ENCODE measurements around the gene TSPAN18.

The TSPAN18 gene

DNA sequence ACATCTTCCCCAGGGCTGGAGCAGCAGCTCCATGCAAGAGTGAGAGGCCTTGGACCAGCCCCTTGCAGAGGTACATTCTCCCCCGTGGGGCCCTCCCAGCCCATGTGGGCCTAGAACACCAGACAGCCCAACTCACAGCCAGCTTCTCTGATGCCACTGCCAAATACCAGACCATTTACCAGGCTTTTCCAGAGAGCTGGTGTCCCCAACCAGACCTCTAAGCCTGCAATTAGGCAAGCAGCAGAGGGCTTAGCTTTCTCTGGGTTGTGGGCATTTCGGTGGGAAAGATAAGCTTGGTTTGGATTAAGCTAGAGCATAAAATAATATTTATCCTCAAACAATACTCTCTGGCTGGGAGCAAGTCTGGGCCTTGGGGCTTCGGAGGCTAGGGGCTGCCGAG, 148.3 kb downstream of the TSPAN18 start:
- Histone ChIP-seq H3F3A (ENCODE audit: low read depth) (peaks cover 10% of the 10 kb centered on the region; the same call in 1 of the 2 replicates), H3K4me1 (ENCODE audit: insufficient read depth, low read length, poor library complexity, severe bottlenecking) (peaks cover 15% of the 10 kb centered on the region), H3K79me2 (ENCODE audit: insufficient read depth, low read length) (no peaks in the 10 kb centered on the region), H3K9me2 (replicated peaks; ENCODE audit: low read depth, low read length) (no peaks in the 10 kb centered on the region), H3K4me3 (ENCODE audit: low read length, poor library complexity, severe bottlenecking) (no peak overlapping the region), H3K36me3 (ENCODE audit: insufficient read depth, low read length) (no peaks in the 10 kb centered on the region), H2AFZ (ENCODE audit: low read length) (no peak overlapping the region), H3K9me3 (ENCODE audit: insufficient read depth, low read depth, low read length) (no peaks in the 10 kb centered on the region), H3K4me2 (ENCODE audit: low read depth, low read length, poor library complexity, severe bottlenecking) (no peak overlapping the region), H3K27me3 (ENCODE audit: insufficient read depth, low read length, poor library complexity, severe bottlenecking) (no peaks in the 10 kb centered on the region), H4K20me1 (ENCODE audit: insufficient read depth, low read length, poor library complexity, severe bottlenecking) (no peaks in the 10 kb centered on the region), H3K9ac (ENCODE audit: low read depth, low read length, poor library complexity, severe bottlenecking) (no peak overlapping the region)
- no peak for TF ChIP-seq EZH2phosphoT487 (IDR thresholded peaks at IDR 0.05; ENCODE audit: borderline replicate concordance)
- TF ChIP-seq, protein P1, sequence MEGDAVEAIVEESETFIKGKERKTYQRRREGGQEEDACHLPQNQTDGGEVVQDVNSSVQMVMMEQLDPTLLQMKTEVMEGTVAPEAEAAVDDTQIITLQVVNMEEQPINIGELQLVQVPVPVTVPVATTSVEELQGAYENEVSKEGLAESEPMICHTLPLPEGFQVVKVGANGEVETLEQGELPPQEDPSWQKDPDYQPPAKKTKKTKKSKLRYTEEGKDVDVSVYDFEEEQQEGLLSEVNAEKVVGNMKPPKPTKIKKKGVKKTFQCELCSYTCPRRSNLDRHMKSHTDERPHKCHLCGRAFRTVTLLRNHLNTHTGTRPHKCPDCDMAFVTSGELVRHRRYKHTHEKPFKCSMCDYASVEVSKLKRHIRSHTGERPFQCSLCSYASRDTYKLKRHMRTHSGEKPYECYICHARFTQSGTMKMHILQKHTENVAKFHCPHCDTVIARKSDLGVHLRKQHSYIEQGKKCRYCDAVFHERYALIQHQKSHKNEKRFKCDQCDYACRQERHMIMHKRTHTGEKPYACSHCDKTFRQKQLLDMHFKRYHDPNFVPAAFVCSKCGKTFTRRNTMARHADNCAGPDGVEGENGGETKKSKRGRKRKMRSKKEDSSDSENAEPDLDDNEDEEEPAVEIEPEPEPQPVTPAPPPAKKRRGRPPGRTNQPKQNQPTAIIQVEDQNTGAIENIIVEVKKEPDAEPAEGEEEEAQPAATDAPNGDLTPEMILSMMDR (conservative IDR thresholded peaks at IDR 0.05; ENCODE audit: low read length) = no peak

DNA sequence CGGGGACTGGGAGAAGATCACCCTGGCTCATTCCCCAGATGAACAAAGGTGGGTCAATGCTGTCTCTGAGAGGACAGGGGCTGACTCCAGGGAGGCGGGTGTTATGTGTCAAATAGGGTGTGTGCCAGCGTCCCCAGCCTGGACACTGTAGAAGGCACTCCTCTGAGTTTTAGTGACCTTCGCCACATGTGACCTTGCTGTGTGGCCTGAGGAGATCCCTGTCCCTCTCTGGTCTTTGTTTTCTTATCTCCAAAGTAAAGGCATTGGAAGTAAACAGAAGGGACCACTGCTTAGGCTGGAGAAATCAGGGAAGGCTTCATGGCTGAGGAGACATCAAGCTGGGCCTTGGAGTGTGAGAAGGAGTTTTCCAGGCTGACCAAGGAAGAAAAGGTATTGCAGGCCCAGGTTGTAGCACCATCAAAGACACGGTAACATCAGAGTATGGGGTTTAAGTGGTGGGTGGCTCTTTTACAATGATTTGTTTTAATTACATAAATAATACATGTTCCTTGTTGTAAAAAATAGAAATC, 149.5 kb downstream of the TSPAN18 start:
- H3K9me3 ChIP-seq (ENCODE audit: insufficient read depth, low read depth, low read length) = no peaks in the 10 kb centered on the region
- H3K9me2 ChIP-seq (replicated peaks; ENCODE audit: low read depth, low read length) = no peaks in the 10 kb centered on the region
- H2AFZ ChIP-seq (ENCODE audit: low read length) = no peak overlapping the region
- H3K4me3 ChIP-seq (ENCODE audit: low read length, poor library complexity, severe bottlenecking) = no peak overlapping the region
- H3F3A ChIP-seq (ENCODE audit: low read depth) = no peaks in the 10 kb centered on the region
- H3K36me3 ChIP-seq (ENCODE audit: insufficient read depth, low read length) = no peaks in the 10 kb centered on the region
- no peaks in the 10 kb centered on the region for H3K27me3 ChIP-seq (ENCODE audit: insufficient read depth, low read length, poor library complexity, severe bottlenecking)
- peaks cover 4% of the 10 kb centered on the region for H3K4me1 ChIP-seq (ENCODE audit: insufficient read depth, low read length, poor library complexity, severe bottlenecking)
- TF ChIP-seq, protein P1 (conservative IDR thresholded peaks at IDR 0.05; ENCODE audit: low read length) = no peak
- no peak for TF ChIP-seq EZH2phosphoT487 (IDR thresholded peaks at IDR 0.05; ENCODE audit: borderline replicate concordance)
- no peak overlapping the region for H3K4me2 ChIP-seq (ENCODE audit: low read depth, low read length, poor library complexity, severe bottlenecking)
- H4K20me1 ChIP-seq (ENCODE audit: insufficient read depth, low read length, poor library complexity, severe bottlenecking) = no peaks in the 10 kb centered on the region
- H3K9ac ChIP-seq (ENCODE audit: low read depth, low read length, poor library complexity, severe bottlenecking) = no peak overlapping the region
- no peaks in the 10 kb centered on the region for H3K79me2 ChIP-seq (ENCODE audit: insufficient read depth, low read length)

DNA sequence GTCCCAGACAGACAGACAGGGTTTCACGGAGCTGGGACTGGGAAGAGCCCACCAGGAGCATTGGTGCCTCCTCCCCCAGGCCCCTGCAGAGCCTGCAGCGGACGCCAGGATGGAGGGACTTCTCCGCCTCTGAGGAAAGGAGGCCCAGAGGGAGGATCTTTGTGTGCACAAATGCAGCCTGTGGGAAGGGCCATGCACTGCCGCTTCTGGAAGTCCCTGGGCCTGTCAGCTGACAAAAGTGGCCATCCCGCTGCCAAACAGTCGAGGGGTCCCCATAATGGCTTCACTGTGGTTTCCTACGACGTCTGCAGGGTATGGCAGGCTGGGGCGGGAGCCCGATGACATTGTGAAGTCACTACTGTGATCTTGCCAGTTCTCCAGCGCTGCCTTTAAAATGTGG, 150.1 kb downstream of the TSPAN18 start:
- TF ChIP-seq EZH2phosphoT487 (IDR thresholded peaks at IDR 0.05; ENCODE audit: borderline replicate concordance) = no peak
- TF ChIP-seq, protein P1 (conservative IDR thresholded peaks at IDR 0.05; ENCODE audit: low read length) = no peak

More for the DNA sequence above, 150.1 kb downstream of the TSPAN18 start:
- Histone ChIP-seq H3K9me3 (ENCODE audit: insufficient read depth, low read depth, low read length) (no peaks in the 10 kb centered on the region), H3K27me3 (ENCODE audit: insufficient read depth, low read length, poor library complexity, severe bottlenecking) (no peaks in the 10 kb centered on the region), H4K20me1 (ENCODE audit: insufficient read depth, low read length, poor library complexity, severe bottlenecking) (no peaks in the 10 kb centered on the region), H3K9ac (ENCODE audit: low read depth, low read length, poor library complexity, severe bottlenecking) (no peak overlapping the region), H3K4me1 (ENCODE audit: insufficient read depth, low read length, poor library complexity, severe bottlenecking) (peaks cover 4% of the 10 kb centered on the region), H3K4me2 (ENCODE audit: low read depth, low read length, poor library complexity, severe bottlenecking) (no peak overlapping the region), H3K36me3 (ENCODE audit: insufficient read depth, low read length) (no peaks in the 10 kb centered on the region), H2AFZ (ENCODE audit: low read length) (no peak overlapping the region), H3K79me2 (ENCODE audit: insufficient read depth, low read length) (no peaks in the 10 kb centered on the region), H3K9me2 (replicated peaks; ENCODE audit: low read depth, low read length) (no peaks in the 10 kb centered on the region), H3K4me3 (ENCODE audit: low read length, poor library complexity, severe bottlenecking) (no peak overlapping the region), H3F3A (ENCODE audit: low read depth) (no peaks in the 10 kb centered on the region)
